Upper lobe of left lung (tissue), 6 donors: Measurements from ENCODE around the gene NR3C1. TPM values are rescaled to one million over a fixed set of nuclear protein-coding genes. Genes with fewer than 3 reads are reported as not detected.

Source experiments
- ATAC-seq, 2 donors: fragments of 200-7000 bp; cut with Tn5 transposase; one replicate each; pipeline ENCODE4 v1.9.1; 2022; ENCODE audit warnings: mild to moderate bottlenecking in 2 of 2, moderate library complexity in 2 of 2; ENCODE audit not compliant: low FRiP score in 2 of 2
- DNase-seq, 2 donors: peaks; one replicate each; pipeline ENCODE4 v3.0.0-alpha.2; 2019 to 2020
- H3K27ac ChIP-seq, 4 donors: fragments of 200-600 bp; sonication (generic); one replicate each; pipeline ENCODE4 v1.5.1; 2016 to 2019
- H3K27me3 ChIP-seq, 4 donors: fragments of 200-600 bp; sonication (generic); one replicate each; pipeline ENCODE4 v1.5.1; 2017 to 2019
- H3K36me3 ChIP-seq, 4 donors: fragments of 200-600 bp; sonication (generic); one replicate each; pipeline ENCODE4 v1.5.1; 2016 to 2019
- H3K4me1 ChIP-seq, 4 donors: fragments of 200-600 bp; sonication (generic); one replicate each; pipeline ENCODE4 v1.5.1; 2018 to 2019
- H3K4me3 ChIP-seq, 4 donors: fragments of 200-600 bp; sonication (generic); one replicate each; pipeline ENCODE4 v1.5.1; 2017 to 2019; ENCODE audit warnings: mild to moderate bottlenecking in 2 of 4, moderate library complexity in 1 of 4
- H3K9me3 ChIP-seq, 4 donors: fragments of 200-600 bp; sonication (generic); one replicate each; pipeline ENCODE4 v1.5.1; 2018 to 2019
- EP300 ChIP-seq, 4 donors: sonication (generic); formaldehyde crosslinking; IDR thresholded peaks; one replicate each; pipeline ENCODE4 v1.5.1; 2017; ENCODE audit warnings: antibody characterized with exemption in 4 of 4, control low read depth in 2 of 4
- POLR2A ChIP-seq, 4 donors: fragments of 450-650 bp; IDR thresholded peaks; one replicate each; pipeline ENCODE4 v1.5.1; 2016 to 2017; ENCODE audit warnings: antibody characterized with exemption in 4 of 4, mild to moderate bottlenecking in 2 of 4
- POLR2AphosphoS5 ChIP-seq, 2 donors: sonication (generic); formaldehyde crosslinking; IDR thresholded peaks; one replicate each; pipeline ENCODE4 v1.5.1; 2017; ENCODE audit warnings: antibody characterized with exemption in 2 of 2
- WGBS, 2 donors: methylation state at CpG; one replicate each; pipeline ENCODE4 v1.1.5; 2017 to 2018; 5-methylcytosine and 5-hydroxymethylcytosine counted together
- total RNA-seq, 6 donors: library from RNA; depleted of rRNA in 4 of 6; stranded (reverse); fragments of >200 nt in 4 of 6; gene quantifications; one replicate each; pipeline versions ENCODE4 v1.1.0 to v1.2.1, GENCODE V29; 2016 to 2021
- TF ChIP-seq, protein P1 (sequence below), 6 experiments: fragments of 450-650 bp in 4 of 6; fragments of 200-600 bp in 2 of 6; sonication (generic) in 2 of 6; IDR thresholded peaks; one replicate each; pipeline ENCODE4 v1.5.1; 2016 to 2019; ENCODE audit warnings: antibody characterized with exemption in 6 of 6
- donor health status: DM: no; HTN: no; CAD: no; lungs with moderate emphysema.
- donor health status: DM: no; HTN: yes; CAD: no; lungs with severe emphysema.

Gene NR3C1
- total RNA-seq, 6 donors from 2014 or later, result 44.5 to 101 (median 72.7) TPM

DNA sequence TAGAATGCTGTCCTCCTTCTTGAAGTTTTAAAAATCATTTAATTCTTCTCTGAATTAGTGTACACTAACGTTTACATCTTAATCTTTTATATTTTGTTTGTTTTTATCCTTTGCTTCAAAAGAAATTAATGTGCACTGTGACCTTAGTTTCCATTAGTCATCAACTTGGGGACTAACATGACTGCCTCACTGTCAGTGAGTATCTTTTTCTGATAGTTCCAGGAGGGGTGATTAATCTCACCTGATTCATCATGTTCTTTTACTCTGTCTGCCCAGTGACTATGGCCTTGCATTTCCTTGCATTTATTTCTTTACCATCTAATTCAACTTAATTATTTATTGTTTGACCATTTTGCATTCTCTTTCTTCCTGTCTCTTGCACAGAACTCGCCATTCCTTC, 33.4 kb upstream of the NR3C1 start:
- no peak overlapping the region for H3K4me3 ChIP-seq
- WGBS, 2 donors, result 81 to 92% methylated on average over 2 of the region's 2 CpGs
- no peaks in the 10 kb centered on the region for H3K36me3 ChIP-seq
- no peaks in the 10 kb centered on the region for H3K27me3 ChIP-seq
- H3K9me3 ChIP-seq, result no peaks in the 10 kb centered on the region
- TF ChIP-seq POLR2A (IDR thresholded peaks at IDR 0.05) (no peak), POLR2AphosphoS5 (IDR thresholded peaks at IDR 0.05) (no peak), EP300 (IDR thresholded peaks at IDR 0.05) (no peak)
- TF ChIP-seq, protein P1, sequence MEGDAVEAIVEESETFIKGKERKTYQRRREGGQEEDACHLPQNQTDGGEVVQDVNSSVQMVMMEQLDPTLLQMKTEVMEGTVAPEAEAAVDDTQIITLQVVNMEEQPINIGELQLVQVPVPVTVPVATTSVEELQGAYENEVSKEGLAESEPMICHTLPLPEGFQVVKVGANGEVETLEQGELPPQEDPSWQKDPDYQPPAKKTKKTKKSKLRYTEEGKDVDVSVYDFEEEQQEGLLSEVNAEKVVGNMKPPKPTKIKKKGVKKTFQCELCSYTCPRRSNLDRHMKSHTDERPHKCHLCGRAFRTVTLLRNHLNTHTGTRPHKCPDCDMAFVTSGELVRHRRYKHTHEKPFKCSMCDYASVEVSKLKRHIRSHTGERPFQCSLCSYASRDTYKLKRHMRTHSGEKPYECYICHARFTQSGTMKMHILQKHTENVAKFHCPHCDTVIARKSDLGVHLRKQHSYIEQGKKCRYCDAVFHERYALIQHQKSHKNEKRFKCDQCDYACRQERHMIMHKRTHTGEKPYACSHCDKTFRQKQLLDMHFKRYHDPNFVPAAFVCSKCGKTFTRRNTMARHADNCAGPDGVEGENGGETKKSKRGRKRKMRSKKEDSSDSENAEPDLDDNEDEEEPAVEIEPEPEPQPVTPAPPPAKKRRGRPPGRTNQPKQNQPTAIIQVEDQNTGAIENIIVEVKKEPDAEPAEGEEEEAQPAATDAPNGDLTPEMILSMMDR (IDR thresholded peaks at IDR 0.05), result no peak
- peaks cover 0 to 17% (median 5%) of the 10 kb centered on the region in 4 donors for H3K4me1 ChIP-seq
- H3K27ac ChIP-seq, result no peak overlapping the region
- no peak for DNase-seq
- no peak for ATAC-seq

DNA sequence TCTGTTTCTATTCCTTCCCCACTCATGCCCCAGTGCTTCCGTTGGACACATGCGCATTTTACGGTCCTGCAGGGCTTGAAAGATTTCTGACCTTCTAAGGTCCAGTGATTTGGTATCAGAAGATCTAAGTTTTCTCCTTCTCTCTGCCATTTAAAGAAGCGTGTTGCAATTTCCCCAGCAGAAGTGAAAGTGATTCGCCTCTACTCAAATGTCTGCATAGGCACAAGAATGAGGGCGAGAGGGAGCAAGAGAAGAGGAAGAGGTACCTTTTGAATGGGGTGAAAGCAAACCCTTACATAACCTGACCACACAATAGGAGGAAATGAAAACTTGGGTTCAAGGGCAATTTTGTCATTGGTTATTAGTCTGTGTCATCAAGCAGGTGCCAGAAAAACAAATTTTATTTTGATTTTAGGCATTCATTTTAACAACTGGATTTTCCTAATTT, 31.7 kb upstream of the NR3C1 start:
- ATAC-seq (peak; percentile 57 to 88), DNase-seq (peak in 1 of 2 donors; percentile 61)
- no peak for TF ChIP-seq POLR2A (IDR thresholded peaks at IDR 0.05)
- TF ChIP-seq EP300 (IDR thresholded peaks at IDR 0.05), result peak in 1 of 4 donors; percentile 2
- TF ChIP-seq, protein P1 (IDR thresholded peaks at IDR 0.05), result no peak
- TF ChIP-seq POLR2AphosphoS5 (IDR thresholded peaks at IDR 0.05), result peak in 1 of 2 donors; percentile 22
- H3K27me3 ChIP-seq, result no peaks in the 10 kb centered on the region
- peak overlapping the region; percentile 7 to 54 (median 30) for H3K27ac ChIP-seq
- H3K36me3 ChIP-seq, result no peaks in the 10 kb centered on the region
- no peaks in the 10 kb centered on the region for H3K9me3 ChIP-seq
- peak overlapping the region in 3 of 4 donors; percentile 2 to 35 (median 23) for H3K4me3 ChIP-seq
- WGBS, 2 donors, result 31 to 47% methylated on average over 6 of the region's 6 CpGs
- peaks cover 0 to 17% (median 5%) of the 10 kb centered on the region in 4 donors for H3K4me1 ChIP-seq

DNA sequence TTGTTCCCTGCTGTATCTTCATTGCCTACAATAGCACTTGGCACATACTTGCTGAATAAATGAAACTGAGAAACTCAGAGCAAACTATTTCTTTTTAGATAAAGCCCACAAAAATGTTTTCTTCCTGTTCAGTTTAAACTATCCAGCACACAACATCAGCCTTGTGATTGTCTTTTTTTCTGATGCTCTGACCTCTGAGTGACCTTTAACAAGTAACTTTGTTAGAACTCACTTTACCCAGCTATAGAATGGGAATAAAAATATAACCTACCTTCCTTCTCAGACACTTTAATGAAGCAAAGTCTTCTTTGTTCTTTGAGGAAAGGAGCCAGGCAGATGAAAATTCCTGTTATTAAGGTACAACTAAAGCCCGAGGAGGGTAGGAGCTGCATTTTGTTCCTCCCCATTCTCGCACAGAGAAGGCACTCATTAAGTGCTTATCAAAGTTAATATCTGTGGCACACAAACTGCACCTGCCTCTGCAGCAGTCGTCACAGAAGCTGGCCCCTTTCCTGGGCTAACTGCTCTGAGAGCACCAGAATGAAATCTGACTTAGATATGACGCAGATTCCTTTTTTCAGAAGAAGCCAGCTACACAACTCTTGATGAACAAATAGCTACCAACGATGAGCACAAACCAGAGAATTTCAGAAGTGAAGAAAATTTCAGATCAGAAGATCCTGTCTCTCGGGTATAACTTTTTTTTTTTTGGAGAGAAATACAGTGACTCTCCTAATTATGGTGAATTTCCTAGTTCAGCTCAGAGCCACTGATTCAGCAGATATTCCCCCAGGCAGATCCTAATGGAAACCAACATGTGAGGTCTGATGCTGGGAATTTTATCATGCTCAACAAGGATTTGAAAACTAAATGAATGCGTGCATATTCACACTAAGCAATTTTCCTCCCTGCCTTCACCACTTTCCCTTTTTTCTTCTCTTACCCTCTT, 31.0 kb upstream of the NR3C1 start:
- Histone ChIP-seq H3K27me3 (no peaks in the 10 kb centered on the region), H3K27ac (peak overlapping the region; percentile 7 to 54 (median 30)), H3K4me3 (peak overlapping the region in 3 of 4 donors; percentile 2 to 35 (median 23)), H3K9me3 (no peaks in the 10 kb centered on the region), H3K36me3 (no peaks in the 10 kb centered on the region), H3K4me1 (peaks cover 0 to 17% (median 5%) of the 10 kb centered on the region in 4 donors)
- DNase-seq, result peak in 1 of 2 donors; percentile 31
- TF ChIP-seq, protein P1 (IDR thresholded peaks at IDR 0.05), result no peak
- no peak for TF ChIP-seq EP300 (IDR thresholded peaks at IDR 0.05)
- no peak for TF ChIP-seq POLR2AphosphoS5 (IDR thresholded peaks at IDR 0.05)
- TF ChIP-seq POLR2A (IDR thresholded peaks at IDR 0.05), result no peak
- peak in 1 of 2 donors; percentile 66 for ATAC-seq
- 47 to 51% methylated on average over 7 of the region's 7 CpGs for WGBS, 2 donors

DNA sequence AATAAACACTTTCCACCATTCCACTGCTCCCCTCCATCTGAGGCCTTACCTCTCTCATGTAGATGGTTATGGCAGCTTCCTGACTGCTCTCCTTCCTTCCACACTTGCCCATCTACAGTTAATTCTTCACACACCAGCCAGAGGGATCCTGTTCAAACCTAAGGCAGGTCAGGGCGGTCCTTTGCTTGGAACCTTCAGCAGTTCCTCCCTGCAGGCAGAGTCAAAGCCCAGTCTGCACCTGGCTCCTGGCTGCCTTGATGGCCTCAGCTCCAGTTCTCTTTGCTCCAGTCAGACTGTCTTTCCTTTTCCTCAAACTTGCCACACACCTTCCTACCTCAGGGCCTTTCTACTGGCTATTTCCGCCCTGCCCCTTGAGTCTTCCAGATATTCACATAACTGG, 30.2 kb upstream of the NR3C1 start:
- no peaks in the 10 kb centered on the region for H3K9me3 ChIP-seq
- ATAC-seq, result no peak
- no peak overlapping the region for H3K4me3 ChIP-seq
- no peak overlapping the region for H3K27ac ChIP-seq
- no peak for TF ChIP-seq EP300 (IDR thresholded peaks at IDR 0.05)
- TF ChIP-seq, protein P1 (IDR thresholded peaks at IDR 0.05), result no peak
- no peak for TF ChIP-seq POLR2A (IDR thresholded peaks at IDR 0.05)
- TF ChIP-seq POLR2AphosphoS5 (IDR thresholded peaks at IDR 0.05), result no peak
- H3K4me1 ChIP-seq, result peaks cover 0 to 17% (median 5%) of the 10 kb centered on the region in 4 donors
- H3K27me3 ChIP-seq, result no peaks in the 10 kb centered on the region
- DNase-seq, result no peak
- WGBS, 2 donors, result 84 to 96% methylated on average over 2 of the region's 2 CpGs
- H3K36me3 ChIP-seq, result no peaks in the 10 kb centered on the region
